Ureter (tissue), 1 donor: ENCODE results near the gene IDH1. TPM values are rescaled to one million over a fixed set of nuclear protein-coding genes. Genes with fewer than 3 reads are reported as not detected.
"Not testable (repeated sequence)": the region's sequence is repeated elsewhere in the genome, so short reads cannot be mapped to it uniquely, and the experiment has no call there.

Experiments
- DNase-seq: peaks from one replicate; pipeline ENCODE4 v3.0.0-alpha.2; 2020; ENCODE audit warnings: low spot score
- total RNA-seq: library from RNA; stranded (reverse); gene quantifications from one replicate; pipeline ENCODE4 v1.2.4, GENCODE V29; 2023
- donor health status: DM: yes; HTN: yes; CAD: no.

Gene IDH1
- total RNA-seq, 1 donor from 2014 or later: 488 TPM

- not testable (repeated sequence) for DNase-seq
Measured at GRCh38 chr2:208256849-208257813, 2.3 kb upstream of the IDH1 start.

GRCh38 chr2:208256192-208256782 lies 1.4 kb upstream of the IDH1 start:
- DNase-seq: no peak

GRCh38 chr2:208255557-208256106 lies 761 bp upstream of the IDH1 start:
- no peak for DNase-seq

GRCh38 chr2:208254118-208254870 lies 577 bp downstream of the IDH1 start:
- peak; percentile 83 for DNase-seq

- DNase-seq: no peak
Measured at GRCh38 chr2:208253600-208254117, 1.2 kb downstream of the IDH1 start.

- DNase-seq: no peak
Measured at GRCh38 chr2:208252716-208253492, 2.0 kb downstream of the IDH1 start.

- no peak for DNase-seq
Measured at GRCh38 chr2:208251098-208251497, 3.8 kb downstream of the IDH1 start.

- DNase-seq: no peak
Measured at GRCh38 chr2:208250388-208250787, 4.5 kb downstream of the IDH1 start.

GRCh38 chr2:208249296-208249695 lies 5.6 kb downstream of the IDH1 start:
- no peak for DNase-seq

- no peak for DNase-seq
Measured at GRCh38 chr2:208248601-208249000, 6.3 kb downstream of the IDH1 start.

GRCh38 chr2:208245746-208246145 lies 9.1 kb downstream of the IDH1 start:
- no peak for DNase-seq

- DNase-seq: no peak
Measured at GRCh38 chr2:208244422-208244821, 10.4 kb downstream of the IDH1 start.

GRCh38 chr2:208240619-208241209 lies 14.2 kb downstream of the IDH1 start:
- DNase-seq: no peak

- DNase-seq: no peak
Measured at GRCh38 chr2:208239770-208240493, 14.9 kb downstream of the IDH1 start.

- no peak for DNase-seq
Measured at GRCh38 chr2:208235860-208236259, 19.0 kb downstream of the IDH1 start.

- no peak for DNase-seq
Measured at GRCh38 chr2:208234786-208235185, 20.1 kb downstream of the IDH1 start.

GRCh38 chr2:208228476-208228875 lies 26.4 kb downstream of the IDH1 start:
- DNase-seq: no peak

- no peak for DNase-seq
Measured at GRCh38 chr2:208227581-208228232, 27.2 kb downstream of the IDH1 start.

- no peak for DNase-seq
Measured at GRCh38 chr2:208224802-208225201, 30.1 kb downstream of the IDH1 start.
